ENCODE measurements around the gene TBC1D1.

TBC1D1 gene

GRCh38 chr4:37995981-37996775, 105.3 kb downstream of the TBC1D1 start:
- no peak for DNase-seq

DNA sequence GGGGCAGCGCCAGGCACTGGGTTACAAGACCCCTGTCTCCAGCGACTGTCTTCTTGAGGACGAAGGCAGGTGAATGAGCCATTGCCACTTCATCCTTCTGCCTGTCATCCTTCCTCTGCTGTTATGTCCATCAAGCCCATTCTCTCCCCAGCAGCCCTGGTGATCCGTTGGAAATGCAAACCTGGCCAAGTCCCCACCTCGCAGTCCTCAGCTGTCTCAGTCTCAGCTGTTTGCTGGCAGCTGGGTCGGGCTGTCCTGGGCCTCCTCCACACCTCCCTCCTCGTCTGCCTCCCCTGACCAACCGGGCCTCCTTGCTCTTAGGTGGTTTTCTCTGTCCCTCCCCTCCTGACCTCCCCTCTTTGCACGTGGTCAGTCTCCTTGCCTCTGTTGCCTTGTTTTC, 107.3 kb downstream of the TBC1D1 start:
- no peak for DNase-seq

DNA sequence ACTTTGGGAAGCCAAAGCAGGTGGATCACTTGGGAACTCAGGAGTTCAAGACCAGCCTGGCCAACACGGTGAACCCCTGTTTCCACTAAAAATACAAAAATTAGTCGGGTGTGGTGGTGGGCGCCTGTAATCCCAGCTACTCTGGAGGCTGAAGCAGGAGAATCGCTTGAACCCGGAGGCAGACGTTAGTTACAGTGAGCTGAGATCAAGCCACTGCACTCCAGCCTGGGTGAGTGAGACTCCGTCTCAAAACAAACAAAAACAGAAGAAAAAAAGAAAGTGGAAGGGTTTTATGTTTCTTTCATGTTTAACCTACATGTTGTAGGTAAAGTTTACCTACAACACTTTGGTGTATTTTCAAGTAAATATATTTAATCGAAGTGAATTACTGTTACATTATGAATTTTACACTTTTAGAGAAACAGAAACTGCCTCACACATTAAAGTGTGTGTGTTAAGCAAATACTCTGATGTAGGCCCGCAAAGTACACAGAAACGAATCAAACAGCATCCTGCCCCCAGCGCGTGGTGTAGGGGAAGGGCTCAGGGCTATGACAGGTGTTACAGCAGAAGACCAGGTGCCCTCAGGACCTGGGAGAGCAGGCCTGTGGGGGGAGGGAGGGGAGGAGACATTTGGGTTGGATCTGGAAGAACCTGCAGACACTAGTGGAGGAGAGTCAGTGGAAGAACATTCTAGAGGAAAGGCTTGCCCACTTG, 108.3 kb downstream of the TBC1D1 start:
- no peak for DNase-seq

- DNase-seq: no peak
These were observed 109.1 kb downstream of the TBC1D1 start for GRCh38 chr4:37999965-38000364.

DNA sequence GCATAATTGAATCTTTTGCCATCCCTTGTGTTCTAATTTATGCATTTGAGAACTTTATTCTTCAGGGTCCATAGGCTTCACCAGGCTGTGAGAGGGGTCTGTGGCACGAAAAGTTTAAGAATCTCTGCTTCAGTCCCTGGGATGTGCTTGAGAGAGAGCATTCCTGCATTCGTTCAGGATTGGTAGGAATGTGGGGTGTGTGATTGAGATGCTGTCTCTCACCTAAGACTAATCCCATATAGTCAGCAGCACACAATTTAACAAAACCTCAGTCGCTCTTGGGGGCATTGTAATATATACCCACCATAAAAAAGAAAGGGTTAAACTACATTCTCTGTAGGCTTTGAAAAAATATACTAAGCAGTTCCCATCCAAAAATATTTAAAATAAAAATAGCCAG, 111.0 kb downstream of the TBC1D1 start:
- no peak for DNase-seq

GRCh38 chr4:38002451-38003071, 111.7 kb downstream of the TBC1D1 start:
- DNase-seq: no peak

DNA sequence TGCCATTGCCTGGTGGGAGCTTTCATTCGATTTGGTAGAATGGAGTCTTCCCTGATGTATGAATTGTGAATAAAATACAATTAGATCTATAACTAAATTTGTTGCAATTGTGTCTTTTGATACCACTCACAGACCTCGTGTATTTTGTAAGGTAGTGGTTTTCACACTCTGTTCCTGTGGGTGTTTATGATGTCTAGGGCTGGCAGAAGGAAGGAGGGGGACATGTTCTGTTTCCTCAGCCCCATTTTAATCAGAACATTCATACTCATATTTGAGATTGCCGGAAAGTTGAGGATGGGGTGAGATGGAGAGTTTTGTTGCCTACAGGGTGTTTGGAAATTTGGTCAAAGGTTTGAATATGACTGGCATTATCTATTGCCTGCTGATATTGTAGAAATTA, 112.2 kb downstream of the TBC1D1 start:
- no peak for DNase-seq

- no peak for DNase-seq
These were observed 112.7 kb downstream of the TBC1D1 start for GRCh38 chr4:38003628-38004027.

- no peak for DNase-seq
These were observed 113.2 kb downstream of the TBC1D1 start for GRCh38 chr4:38004062-38004461.

GRCh38 chr4:38004887-38005286, 114.0 kb downstream of the TBC1D1 start:
- no peak for DNase-seq

GRCh38 chr4:38005637-38006036, 114.8 kb downstream of the TBC1D1 start:
- no peak for DNase-seq

DNA sequence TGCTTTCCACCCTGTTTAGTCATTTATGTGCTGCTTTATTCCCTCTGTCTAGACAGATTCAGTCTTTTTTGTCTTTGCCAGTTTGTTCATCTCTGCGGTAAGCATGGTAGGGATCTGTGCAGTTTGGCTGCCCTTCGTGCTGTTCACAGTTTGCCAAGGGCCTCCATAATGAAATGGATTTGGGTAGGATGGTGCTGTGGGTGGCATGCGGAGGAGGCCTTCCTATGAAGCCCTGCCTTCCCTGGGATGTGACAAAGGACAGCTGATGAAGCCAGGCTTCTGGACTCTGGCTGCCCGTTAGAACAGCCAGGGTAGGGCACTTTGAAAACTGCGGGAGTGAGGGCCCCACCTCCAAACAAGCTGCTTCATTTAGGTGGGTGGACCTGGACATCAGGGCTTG, 116.8 kb downstream of the TBC1D1 start:
- no peak for DNase-seq

DNA sequence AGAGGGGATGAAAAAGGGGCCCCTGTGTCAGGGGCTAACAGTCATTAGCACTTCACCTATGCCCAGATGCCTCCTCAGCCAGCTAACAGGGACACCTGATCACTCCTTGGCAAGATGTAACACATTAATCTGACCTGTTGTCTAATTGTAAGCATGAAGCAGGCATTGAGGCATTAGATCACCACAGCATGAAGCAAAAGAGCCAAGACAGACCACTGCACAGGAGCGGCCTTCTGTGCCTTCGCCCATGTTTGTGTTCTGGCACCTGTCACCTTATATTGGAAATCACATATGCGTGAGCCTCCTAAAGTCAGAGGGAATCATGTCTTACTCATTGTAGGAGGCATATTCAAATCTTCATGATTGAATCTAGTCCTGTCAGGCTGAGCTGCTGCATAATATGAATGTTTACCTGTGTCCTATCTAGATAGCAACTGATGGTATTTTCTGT, 117.7 kb downstream of the TBC1D1 start:
- no peak for DNase-seq

DNA sequence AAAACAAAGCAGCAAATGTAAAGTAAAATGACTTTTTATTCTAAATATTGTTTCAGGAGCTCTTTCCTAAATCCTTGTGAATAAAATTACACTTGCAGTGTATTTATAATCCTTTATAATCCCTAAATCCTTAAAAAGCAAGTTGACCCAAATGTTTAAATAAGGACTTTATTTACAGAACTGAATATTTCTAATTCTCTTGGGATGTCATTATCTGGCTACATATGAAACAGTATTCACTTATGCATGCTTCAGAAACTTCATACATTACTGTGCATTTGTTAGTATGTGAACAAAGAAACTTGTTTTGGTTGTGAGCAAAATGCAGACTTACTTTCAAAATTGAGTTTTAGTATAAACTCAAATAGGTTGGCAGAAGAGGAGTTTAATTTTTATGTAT, 118.5 kb downstream of the TBC1D1 start:
- DNase-seq: no peak

GRCh38 chr4:38009949-38010348, 119.1 kb downstream of the TBC1D1 start:
- no peak for DNase-seq

DNA sequence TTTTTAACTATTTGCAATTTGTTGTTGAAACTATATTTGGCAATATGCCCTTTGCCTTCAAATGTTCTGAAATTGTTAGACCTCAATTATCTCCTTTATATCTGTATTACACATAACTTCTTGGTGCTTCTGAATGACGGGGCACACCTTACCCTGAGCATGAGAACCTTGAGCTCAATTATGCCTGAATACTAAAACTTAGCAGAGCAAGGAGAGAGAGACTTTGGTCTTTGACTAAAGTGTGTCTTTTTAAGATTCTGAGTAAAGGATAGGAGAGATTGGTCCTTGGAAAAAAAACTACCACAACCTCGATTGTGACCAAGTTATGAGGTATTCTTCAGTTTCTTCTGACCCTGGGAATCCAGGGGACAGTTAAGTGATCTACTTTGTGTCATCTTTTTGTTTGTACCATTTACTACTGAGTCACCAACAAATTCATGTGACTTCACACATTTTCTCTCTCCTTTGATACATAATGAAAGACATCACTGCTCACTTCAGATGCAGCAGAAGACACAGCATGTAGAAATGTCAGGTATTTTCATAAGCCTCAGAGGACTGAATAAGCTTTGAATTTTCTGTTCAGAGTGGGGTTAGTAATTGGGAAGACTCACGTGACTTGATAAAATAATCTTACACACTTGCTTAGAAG, 120.8 kb downstream of the TBC1D1 start:
- no peak for DNase-seq

DNA sequence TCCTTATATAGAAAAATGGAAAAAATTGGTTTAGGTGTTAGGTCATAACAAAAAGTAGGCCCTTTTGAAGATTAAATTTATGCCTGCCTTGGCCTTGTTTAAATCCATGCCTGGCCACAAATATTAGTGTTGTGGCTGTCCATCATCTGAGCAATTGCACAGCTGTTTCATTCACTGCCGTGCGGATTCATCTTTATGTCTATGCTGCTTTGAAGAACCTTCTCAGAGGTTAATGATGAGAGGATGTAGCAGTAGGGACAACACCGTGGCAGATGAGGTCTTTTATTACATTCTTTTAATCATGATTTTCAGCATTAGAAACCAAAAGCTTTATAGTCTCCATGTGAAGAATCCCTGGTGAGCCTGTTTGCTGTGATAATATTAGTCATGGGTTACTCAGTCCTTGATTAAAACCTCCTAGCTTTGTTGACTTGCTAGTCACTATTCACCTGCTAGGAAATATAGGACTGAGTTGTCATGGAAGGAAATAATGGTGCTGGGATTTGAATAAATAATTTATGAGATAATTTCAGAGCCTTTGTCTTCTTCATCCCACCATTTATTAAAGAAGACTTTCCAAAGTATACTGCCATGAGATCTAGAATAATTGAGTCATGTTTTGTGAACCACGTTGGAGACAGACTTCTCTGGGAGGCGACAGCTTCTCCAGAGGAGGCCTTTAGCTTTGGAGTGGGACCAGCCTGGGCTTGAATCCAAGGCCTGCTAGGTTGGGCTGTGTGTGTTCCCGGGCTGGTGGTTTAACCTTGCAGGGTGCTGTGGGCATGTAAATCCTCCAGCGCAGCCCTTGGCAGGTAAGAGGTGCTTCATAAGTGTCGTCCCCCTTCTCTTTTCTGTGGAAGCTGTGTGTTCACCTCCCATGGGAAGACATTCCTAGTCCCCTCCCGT, 122.8 kb downstream of the TBC1D1 start:
- DNase-seq: no peak

GRCh38 chr4:38014421-38014852, 123.6 kb downstream of the TBC1D1 start:
- DNase-seq: no peak

DNA sequence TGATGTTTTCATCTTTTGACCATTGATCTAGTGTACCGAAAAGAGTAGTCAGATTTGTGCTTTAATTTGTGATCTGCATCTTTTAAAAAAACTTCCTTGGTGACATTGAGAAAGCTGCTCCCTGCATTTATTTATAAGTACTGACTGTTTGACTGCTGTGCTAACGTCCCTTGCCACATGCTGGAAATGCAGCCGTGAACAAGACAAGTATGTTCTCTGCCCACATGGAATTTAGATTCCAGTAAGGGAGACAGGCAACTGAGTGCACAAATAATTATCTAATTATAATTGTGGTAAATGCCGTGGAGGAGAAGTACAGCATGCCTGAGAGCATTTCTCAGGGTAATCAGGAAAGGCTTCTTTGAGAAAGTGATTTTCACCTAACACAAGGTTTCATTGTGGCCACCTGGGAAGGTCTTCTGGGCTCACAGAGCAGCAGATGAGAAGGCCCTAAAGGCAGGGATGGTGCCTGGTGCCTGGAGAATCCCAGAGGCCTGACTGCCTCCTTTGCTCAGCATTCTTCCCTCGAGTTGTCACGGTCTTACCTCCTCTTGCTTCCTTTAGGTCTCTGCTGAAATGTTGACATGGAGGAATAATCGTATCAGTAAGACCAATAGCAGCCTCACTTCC, 125.1 kb downstream of the TBC1D1 start:
- DNase-seq: no peak

DNA sequence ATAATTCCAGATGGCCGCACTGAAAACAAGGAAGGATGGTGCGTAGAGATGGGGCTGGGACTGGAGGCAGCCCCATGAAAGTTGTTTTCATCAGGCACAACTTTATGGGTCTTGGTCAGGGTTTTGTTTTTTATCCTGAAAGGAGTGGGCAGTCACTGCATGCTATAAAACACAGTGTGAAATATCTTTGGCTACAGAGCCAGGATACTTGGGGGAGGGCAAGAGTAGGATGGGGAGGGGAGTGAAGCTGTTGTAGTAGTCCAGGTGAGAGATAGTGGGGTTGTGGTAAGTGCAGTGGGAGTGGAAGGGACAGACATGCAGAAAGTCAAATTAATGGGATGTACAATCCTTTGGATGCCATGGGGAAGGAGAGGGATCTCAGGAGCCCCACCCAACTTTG, 125.8 kb downstream of the TBC1D1 start:
- no peak for DNase-seq

DNA sequence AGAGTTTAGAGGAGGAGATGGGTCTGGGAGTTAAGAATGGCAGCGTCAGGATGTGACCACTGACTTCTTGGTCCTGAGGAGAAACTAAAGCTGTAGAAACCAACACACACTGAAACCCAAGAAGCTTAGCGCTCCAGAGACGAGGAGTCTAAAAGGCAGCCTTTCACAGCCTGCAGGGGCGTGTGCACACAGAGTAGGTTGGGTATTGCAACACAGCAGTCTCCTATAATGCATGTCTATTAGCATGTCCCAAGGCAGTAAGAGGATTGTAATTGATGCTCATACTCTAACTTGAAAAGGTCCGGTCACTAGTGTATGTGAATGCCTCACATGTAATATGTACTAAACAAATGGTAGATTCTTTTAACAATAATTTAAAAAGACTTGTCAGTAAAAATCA, 126.7 kb downstream of the TBC1D1 start:
- no peak for DNase-seq

DNA sequence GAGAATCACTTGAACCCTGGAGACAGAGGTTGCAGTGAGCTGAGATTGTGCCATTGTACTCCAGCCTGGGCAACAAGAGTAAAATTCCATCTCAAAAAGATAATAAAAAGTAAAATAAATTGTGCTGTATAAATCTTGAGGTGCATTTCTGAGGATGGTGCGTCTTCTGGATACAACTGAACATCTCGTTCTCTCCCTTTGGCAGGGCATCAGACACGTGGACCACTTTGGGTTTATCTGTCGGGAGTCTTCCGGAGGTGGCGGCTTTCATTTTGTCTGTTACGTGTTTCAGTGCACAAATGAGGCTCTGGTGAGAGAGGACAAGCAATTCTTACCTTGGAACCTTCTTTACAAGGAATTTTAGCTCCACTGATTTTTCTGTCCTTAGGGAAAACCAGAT, 129.5 kb downstream of the TBC1D1 start:
- no peak for DNase-seq

All from stimulated activated naive CD4-positive, alpha-beta T cell treated with Interleukin-2 at 50 U/mL for 16 hours (primary cell).